GM21723 (cell line): ENCODE results near the gene F2R.
"Not testable (repeated sequence)": the region's sequence is repeated elsewhere in the genome, so short reads cannot be mapped to it uniquely, and the experiment has no call there.

Experiments used
- ATAC-seq: cut with Tn5 transposase; IDR thresholded peaks from one replicate; pipeline ENCODE4 v1.9.1; 2021; ENCODE audit warnings: mild to moderate bottlenecking, moderate library complexity; ENCODE audit not compliant: unreplicated experiment

The F2R gene

GRCh38 chr5:76717222-76718083 lies 1.5 kb downstream of the F2R start:
- no peak for ATAC-seq

GRCh38 chr5:76718381-76718832 lies 2.5 kb downstream of the F2R start:
- no peak for ATAC-seq

- no peak for ATAC-seq
Observed at GRCh38 chr5:76718880-76719279, 3.0 kb downstream of the F2R start.

- ATAC-seq, result peak; percentile 92
Observed at GRCh38 chr5:76720988-76721569, 5.2 kb downstream of the F2R start.

GRCh38 chr5:76723266-76723665 lies 7.3 kb downstream of the F2R start:
- no peak for ATAC-seq

GRCh38 chr5:76723906-76724305 lies 8.0 kb downstream of the F2R start:
- ATAC-seq, result no peak

- no peak for ATAC-seq
Observed at GRCh38 chr5:76724871-76725270, 8.9 kb downstream of the F2R start.

- no peak for ATAC-seq
Observed at GRCh38 chr5:76728965-76729364, 13.0 kb downstream of the F2R start.

GRCh38 chr5:76729373-76730290 lies 13.7 kb downstream of the F2R start:
- no peak for ATAC-seq

GRCh38 chr5:76732405-76733048 lies 16.6 kb downstream of the F2R start:
- peak; percentile 21 for ATAC-seq

GRCh38 chr5:76733049-76733417 lies 17.1 kb downstream of the F2R start:
- ATAC-seq, result peak; percentile 86

- no peak for ATAC-seq
Observed at GRCh38 chr5:76735762-76736545, 20.0 kb downstream of the F2R start.

- no peak for ATAC-seq
Observed at GRCh38 chr5:76736679-76737556, 21.0 kb downstream of the F2R start.

GRCh38 chr5:76737846-76738245 lies 21.9 kb downstream of the F2R start:
- ATAC-seq, result no peak

- not testable (repeated sequence) for ATAC-seq
Observed at GRCh38 chr5:76741506-76741905, 25.6 kb downstream of the F2R start.

- ATAC-seq, result no peak
Observed at GRCh38 chr5:76742583-76742982, 26.7 kb downstream of the F2R start.

- no peak for ATAC-seq
Observed at GRCh38 chr5:76744632-76745031, 28.7 kb downstream of the F2R start.

- no peak for ATAC-seq
Observed at GRCh38 chr5:76745670-76746069, 29.7 kb downstream of the F2R start.

GRCh38 chr5:76746677-76747076 lies 30.8 kb downstream of the F2R start:
- no peak for ATAC-seq
